DMS114 treated with DMSO at 0.1 percent for 48 hours (cell line): ENCODE results near the gene MNT.

ENCODE experiments used
- DNase-seq: peaks from one replicate; lab custom pipeline; 2025; ENCODE audit not compliant: unreplicated experiment; lab: John Stamatoyannopoulos, UW

MNT gene

GRCh38 chr17:2335726-2336214 is 65.1 kb downstream of the MNT start:
- no peak for DNase-seq
